Measurements from ENCODE around the gene TGFBRAP1. TPM values are rescaled to one million over a fixed set of nuclear protein-coding genes. Genes with fewer than 3 reads are reported as not detected.
A peak's percentile ranks its signal among the peaks of the same experiment; 100 is the strongest.
"Not testable (repeated sequence)": the region's sequence is repeated elsewhere in the genome, so short reads cannot be mapped to it uniquely, and the experiment has no call there.

TGFBRAP1 gene
- total RNA-seq, 1 experiment from 2014 or later: 22.0 TPM

- DNase-seq (ENCODE audit: low read depth): no peak
Observed at GRCh38 chr2:105274046-105274445, 55.5 kb downstream of the TGFBRAP1 start.

GRCh38 chr2:105272176-105272575, 57.4 kb downstream of the TGFBRAP1 start:
- no peak for DNase-seq (ENCODE audit: low read depth)

GRCh38 chr2:105271393-105272045, 58.0 kb downstream of the TGFBRAP1 start:
- DNase-seq (ENCODE audit: low read depth): no peak

- DNase-seq (ENCODE audit: low read depth): no peak
Observed at GRCh38 chr2:105269426-105269825, 60.1 kb downstream of the TGFBRAP1 start.

- DNase-seq (ENCODE audit: low read depth): no peak
Observed at GRCh38 chr2:105262651-105263091, 66.9 kb downstream of the TGFBRAP1 start.

GRCh38 chr2:105261061-105261460, 68.5 kb downstream of the TGFBRAP1 start:
- DNase-seq (ENCODE audit: low read depth): peak; percentile 88

- no peak for DNase-seq (ENCODE audit: low read depth)
Observed at GRCh38 chr2:105258835-105259350, 70.6 kb downstream of the TGFBRAP1 start.

- peak; percentile 12 for DNase-seq (ENCODE audit: low read depth)
Observed at GRCh38 chr2:105257981-105258380, 71.6 kb downstream of the TGFBRAP1 start.

GRCh38 chr2:105256431-105257047, 73.0 kb downstream of the TGFBRAP1 start:
- DNase-seq (ENCODE audit: low read depth): peak; percentile 24

GRCh38 chr2:105255979-105256378, 73.6 kb downstream of the TGFBRAP1 start:
- no peak for DNase-seq (ENCODE audit: low read depth)

GRCh38 chr2:105254531-105255210, 74.9 kb downstream of the TGFBRAP1 start:
- no peak for DNase-seq (ENCODE audit: low read depth)

- no peak for DNase-seq (ENCODE audit: low read depth)
Observed at GRCh38 chr2:105252271-105252670, 77.3 kb downstream of the TGFBRAP1 start.

- not testable (repeated sequence) for DNase-seq (ENCODE audit: low read depth)
Observed at GRCh38 chr2:105251016-105251648, 78.4 kb downstream of the TGFBRAP1 start.

- DNase-seq (ENCODE audit: low read depth): no peak
Observed at GRCh38 chr2:105249891-105250290, 79.6 kb downstream of the TGFBRAP1 start.

- peak; percentile 9 for DNase-seq (ENCODE audit: low read depth)
Observed at GRCh38 chr2:105249181-105249580, 80.4 kb downstream of the TGFBRAP1 start.

GRCh38 chr2:105248316-105249070, 81.0 kb downstream of the TGFBRAP1 start:
- DNase-seq (ENCODE audit: low read depth): no peak

- no peak for DNase-seq (ENCODE audit: low read depth)
Observed at GRCh38 chr2:105244451-105244850, 85.1 kb downstream of the TGFBRAP1 start.

- DNase-seq (ENCODE audit: low read depth): no peak
Observed at GRCh38 chr2:105243961-105244360, 85.6 kb downstream of the TGFBRAP1 start.

- no peak for DNase-seq (ENCODE audit: low read depth)
Observed at GRCh38 chr2:105242286-105242993, 87.1 kb downstream of the TGFBRAP1 start.

- DNase-seq (ENCODE audit: low read depth): no peak
Observed at GRCh38 chr2:105241443-105241842, 88.1 kb downstream of the TGFBRAP1 start, which contains the start of gene GPR45. GPR45 (plus strand) TSS chr2:105241743; CDS start chr2:105241859, 116 bp downstream.

GRCh38 chr2:105239924-105240323, 89.6 kb downstream of the TGFBRAP1 start:
- DNase-seq (ENCODE audit: low read depth): peak; percentile 81
